Cardiac muscle cell (in vitro differentiated cells and primary cell): ENCODE measurements around the gene NOVA2. TPM values are rescaled to one million over a fixed set of nuclear protein-coding genes. Genes with fewer than 3 reads are reported as not detected.

ENCODE experiments used
- DNase-seq, 2 donors: peaks; one replicate each; pipeline versions ENCODE4 v3.0.0 to v3.0.0-alpha.2; 2010 to 2017; ENCODE audit warnings: low read depth in 1 of 2, low spot score in 1 of 2
- H3K27ac ChIP-seq: fragments of 200-600 bp; sonication (generic); 2 replicates; pipeline ENCODE4 v1.5.1; 2016
- H3K27me3 ChIP-seq: fragments of 200-600 bp; sonication (generic); 2 replicates; pipeline ENCODE4 v1.6.0; 2016; ENCODE audit warnings: control low read depth
- H3K36me3 ChIP-seq: fragments of 200-600 bp; sonication (generic); 2 replicates; pipeline ENCODE4 v1.5.1; 2016; ENCODE audit warnings: control low read depth
- H3K4me1 ChIP-seq: fragments of 200-600 bp; sonication (generic); 2 replicates; pipeline ENCODE4 v1.8.1; 2017; ENCODE audit warnings: low read depth, mild to moderate bottlenecking, mixed run types
- H3K4me3 ChIP-seq: fragments of 200-600 bp; sonication (generic); 2 replicates; pipeline ENCODE4 v1.5.1; 2016; ENCODE audit warnings: mild to moderate bottlenecking
- H3K9me3 ChIP-seq: fragments of 200-600 bp; sonication (generic); 2 replicates; pipeline ENCODE4 v1.5.1; 2017; ENCODE audit warnings: low read depth, mild to moderate bottlenecking, control low read depth
- CTCF ChIP-seq: IDR thresholded peaks from 2 replicates; pipeline ENCODE4 v1.5.1; 2012; ENCODE audit warnings: low read depth, mild to moderate bottlenecking, low read length
- polyA plus RNA-seq: library from polyadenylated mRNA; unstranded; fragments of >200 nt; fragmentation: Nextera tagmentation; extraction: Ambion mirVana; gene quantifications from 2 replicates; pipeline ENCODE4 v1.2.1, GENCODE V29; 2016
- total RNA-seq: library from RNA; depleted of rRNA; stranded (reverse); fragments of >200 nt; gene quantifications from 2 replicates; pipeline ENCODE4 v1.2.3, GENCODE V29; 2016

NOVA2 gene
- total and polyA plus RNA-seq, 2 experiments from 2014 or later = 0.17 to 0.71 TPM

GRCh38 chr19:45935267-45935666, 38.4 kb downstream of the NOVA2 start:
- no peak for DNase-seq
- Histone ChIP-seq H3K4me3 (no peak overlapping the region), H3K4me1 (no peaks in the 10 kb centered on the region), H3K27ac (no peak overlapping the region), H3K9me3 (no peaks in the 10 kb centered on the region), H3K27me3 (peaks cover 20% of the 10 kb centered on the region), H3K36me3 (no peaks in the 10 kb centered on the region)
- no peak for TF ChIP-seq CTCF

- TF ChIP-seq CTCF = no peak
- Histone ChIP-seq H3K27ac (no peak overlapping the region), H3K4me1 (no peaks in the 10 kb centered on the region), H3K4me3 (no peak overlapping the region), H3K27me3 (peaks cover 20% of the 10 kb centered on the region), H3K9me3 (no peaks in the 10 kb centered on the region), H3K36me3 (no peaks in the 10 kb centered on the region)
- DNase-seq = no peak
These were observed 39.0 kb downstream of the NOVA2 start for GRCh38 chr19:45934551-45935230.

DNA sequence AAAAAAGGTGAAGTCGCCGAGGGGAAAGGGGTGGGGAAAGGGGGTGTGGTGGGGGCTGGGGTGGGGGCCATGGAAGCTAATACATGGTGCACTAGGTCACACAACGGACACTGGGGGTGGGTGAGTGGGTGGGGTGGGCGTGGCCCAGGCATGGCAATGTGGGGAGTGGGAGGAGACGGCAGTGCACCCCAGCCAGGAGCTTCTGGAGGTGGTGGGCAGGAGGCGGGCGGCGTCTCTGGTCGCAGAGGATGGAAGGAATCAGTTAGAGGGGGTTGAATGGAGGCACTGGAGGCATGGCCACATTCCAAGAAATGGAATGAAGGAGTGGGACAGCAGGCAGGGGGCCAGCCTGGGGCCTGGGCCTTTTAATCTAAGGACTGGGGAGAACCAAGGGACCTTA, 39.9 kb downstream of the NOVA2 start:
- TF ChIP-seq CTCF = no peak
- Histone ChIP-seq H3K9me3 (no peaks in the 10 kb centered on the region), H3K36me3 (no peaks in the 10 kb centered on the region), H3K4me3 (no peak overlapping the region), H3K27ac (no peak overlapping the region), H3K4me1 (no peaks in the 10 kb centered on the region), H3K27me3 (peaks cover 20% of the 10 kb centered on the region)
- DNase-seq = no peak

GRCh38 chr19:45931055-45931454, 42.6 kb downstream of the NOVA2 start:
- no peak overlapping the region for H3K4me3 ChIP-seq
- H3K36me3 ChIP-seq = no peaks in the 10 kb centered on the region
- H3K27me3 ChIP-seq = peaks cover 18% of the 10 kb centered on the region
- DNase-seq = no peak
- H3K4me1 ChIP-seq = no peaks in the 10 kb centered on the region
- H3K27ac ChIP-seq = no peak overlapping the region
- TF ChIP-seq CTCF = no peak
- H3K9me3 ChIP-seq = no peaks in the 10 kb centered on the region

- DNase-seq = no peak
- H3K27me3 ChIP-seq = peaks cover 5% of the 10 kb centered on the region
- no peak overlapping the region for H3K4me3 ChIP-seq
- H3K27ac ChIP-seq = no peak overlapping the region
- TF ChIP-seq CTCF = no peak
- no peaks in the 10 kb centered on the region for H3K9me3 ChIP-seq
- no peaks in the 10 kb centered on the region for H3K4me1 ChIP-seq
- no peaks in the 10 kb centered on the region for H3K36me3 ChIP-seq
These were observed 44.4 kb downstream of the NOVA2 start for GRCh38 chr19:45929247-45929646.
